Stimulated activated CD4-positive, alpha-beta T cell treated with anti-CD3 and anti-CD28 coated beads, TNF-alpha, amount 100 ng/mL, for 1 hour (primary cell): Measurements from ENCODE around the gene TMEM115.

Source experiments
- DNase-seq, 3 donors: peaks; one replicate each; pipeline ENCODE4 v3.0.0-alpha.2; 2020; ENCODE audit warnings: low read depth in 3 of 3, low spot score in 1 of 3

TMEM115 gene

DNA sequence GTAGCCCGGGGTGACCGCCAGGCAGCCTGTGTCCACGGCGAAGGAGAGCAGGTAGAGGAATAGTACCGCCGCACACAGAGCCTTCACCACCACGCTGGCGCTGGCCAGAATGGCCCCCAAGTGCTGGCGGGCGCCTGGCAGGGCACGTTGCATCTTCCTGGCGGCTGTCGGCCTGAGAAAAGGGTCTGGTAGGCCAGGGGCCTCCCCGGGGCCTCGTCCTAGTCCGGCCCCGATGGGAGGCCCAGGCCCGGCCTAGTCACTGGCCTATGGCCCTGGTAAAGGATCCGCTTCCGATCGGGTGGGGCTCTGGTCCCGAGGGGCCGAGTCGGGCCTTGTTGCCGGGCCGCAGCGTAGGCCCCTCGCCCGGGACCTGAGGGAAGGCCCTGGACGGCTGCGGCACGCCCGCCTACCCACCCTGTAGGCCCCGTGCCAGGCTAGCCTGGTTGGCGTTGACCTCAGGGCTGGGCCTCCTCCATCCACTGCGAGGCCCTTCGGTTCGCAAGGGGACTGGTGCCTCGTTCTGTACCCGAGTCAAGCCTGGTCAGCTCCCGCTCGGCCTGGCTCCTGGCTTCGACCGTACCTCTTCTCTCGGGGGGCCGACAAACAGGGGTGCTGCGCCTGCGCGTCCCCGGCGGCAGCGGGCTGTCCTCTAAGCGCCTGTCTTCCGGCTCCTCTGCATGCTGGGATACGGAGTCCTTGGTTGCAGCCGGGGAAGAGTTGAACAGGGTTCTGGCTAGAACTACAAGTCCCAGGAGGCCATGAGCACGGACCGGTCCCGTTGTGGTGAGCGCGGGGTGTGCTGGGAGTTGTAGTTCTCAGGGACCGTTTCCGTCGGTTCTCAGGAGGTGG is at the start of gene TMEM115:
Gene TMEM115 (minus strand): TSS at position 611 of the 849 bp plus-strand sequence. CDS start 458 bp downstream, at position 153.
- DNase-seq, result peak; percentile 83 to 90 (median 90)

DNA sequence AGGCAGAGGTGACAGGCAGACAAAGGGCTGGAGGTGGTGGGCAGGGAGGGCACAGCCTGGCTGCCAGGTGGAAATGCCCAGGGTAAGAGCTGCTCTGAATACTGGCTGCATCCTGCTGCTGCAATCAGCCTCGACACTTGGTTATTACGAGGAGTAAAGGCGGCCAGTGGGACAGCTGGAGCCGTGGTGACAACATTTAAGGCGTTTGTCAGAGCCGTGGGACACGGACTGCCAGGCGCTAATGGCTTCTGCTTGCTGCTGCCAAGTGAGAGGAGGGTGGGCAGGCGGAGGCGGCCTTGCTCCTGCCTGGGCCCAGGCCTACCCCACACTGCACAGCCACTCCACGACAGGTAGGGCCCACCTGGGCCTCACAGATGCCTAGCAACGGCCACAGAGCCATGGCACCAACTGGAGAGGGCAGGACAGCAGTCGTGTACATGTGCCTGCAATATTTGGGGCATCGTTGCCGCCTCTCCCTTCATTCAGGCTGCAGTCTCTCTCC is 49.2 kb upstream of the TMEM115 start:
- no peak for DNase-seq

GRCh38 chr3:50406487-50406886 is 47.2 kb upstream of the TMEM115 start:
- no peak for DNase-seq

GRCh38 chr3:50405249-50405648 is 45.9 kb upstream of the TMEM115 start:
- DNase-seq, result no peak

GRCh38 chr3:50401978-50402595 is 42.8 kb upstream of the TMEM115 start:
- DNase-seq, result no peak

GRCh38 chr3:50396502-50396901 is 37.2 kb upstream of the TMEM115 start:
- no peak for DNase-seq

GRCh38 chr3:50395070-50395860 is 35.9 kb upstream of the TMEM115 start:
- no peak for DNase-seq

DNA sequence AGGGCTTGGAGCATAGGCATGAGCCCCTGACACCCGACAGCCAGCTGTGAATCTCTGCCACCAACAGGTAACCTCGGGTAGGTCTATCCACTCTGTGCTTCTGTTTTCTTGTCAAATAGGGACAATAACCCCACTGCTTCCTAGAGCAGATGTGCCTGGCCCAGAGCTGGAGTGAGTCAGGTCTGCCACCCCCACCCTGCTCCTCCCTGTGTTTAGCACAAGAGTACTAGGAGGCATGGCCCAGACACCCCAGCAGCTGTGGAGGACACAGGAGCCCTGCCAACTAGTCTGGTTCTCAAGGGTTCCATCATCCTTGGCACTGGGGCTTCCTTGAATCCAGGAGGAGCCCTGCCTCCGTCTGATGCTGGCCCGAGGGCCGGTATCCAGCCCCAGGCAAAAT is 33.7 kb upstream of the TMEM115 start:
- DNase-seq, result no peak

DNA sequence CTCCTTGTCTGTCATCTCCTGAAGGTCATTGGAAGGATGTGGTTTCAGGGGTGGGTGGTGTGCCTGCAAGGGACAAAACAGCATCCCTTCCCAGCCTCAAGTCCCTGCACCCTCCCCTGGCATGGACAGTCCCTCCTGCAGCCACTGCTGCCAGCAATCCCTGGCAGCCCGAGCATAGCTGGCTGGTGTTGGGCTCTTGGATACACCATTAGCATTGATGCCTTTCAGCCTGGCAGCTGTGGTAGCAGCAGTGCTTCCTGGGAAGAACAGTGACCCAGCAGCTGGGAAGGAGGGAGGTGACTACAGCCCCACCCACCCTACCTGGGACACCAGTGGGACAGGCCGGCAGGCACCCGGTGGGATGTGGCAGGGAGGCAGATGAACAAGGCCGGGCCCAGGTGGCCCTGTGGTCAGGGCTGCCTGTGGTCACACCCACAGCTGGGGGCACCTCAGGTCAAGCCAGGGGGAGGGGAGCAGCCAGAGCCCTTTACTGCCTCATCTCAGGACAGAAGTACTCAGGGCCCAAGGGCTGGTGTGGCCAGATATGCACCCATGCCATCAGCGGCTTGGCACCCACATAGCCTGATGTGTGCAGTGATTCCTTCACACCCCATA is 32.9 kb upstream of the TMEM115 start:
- DNase-seq, result no peak

DNA sequence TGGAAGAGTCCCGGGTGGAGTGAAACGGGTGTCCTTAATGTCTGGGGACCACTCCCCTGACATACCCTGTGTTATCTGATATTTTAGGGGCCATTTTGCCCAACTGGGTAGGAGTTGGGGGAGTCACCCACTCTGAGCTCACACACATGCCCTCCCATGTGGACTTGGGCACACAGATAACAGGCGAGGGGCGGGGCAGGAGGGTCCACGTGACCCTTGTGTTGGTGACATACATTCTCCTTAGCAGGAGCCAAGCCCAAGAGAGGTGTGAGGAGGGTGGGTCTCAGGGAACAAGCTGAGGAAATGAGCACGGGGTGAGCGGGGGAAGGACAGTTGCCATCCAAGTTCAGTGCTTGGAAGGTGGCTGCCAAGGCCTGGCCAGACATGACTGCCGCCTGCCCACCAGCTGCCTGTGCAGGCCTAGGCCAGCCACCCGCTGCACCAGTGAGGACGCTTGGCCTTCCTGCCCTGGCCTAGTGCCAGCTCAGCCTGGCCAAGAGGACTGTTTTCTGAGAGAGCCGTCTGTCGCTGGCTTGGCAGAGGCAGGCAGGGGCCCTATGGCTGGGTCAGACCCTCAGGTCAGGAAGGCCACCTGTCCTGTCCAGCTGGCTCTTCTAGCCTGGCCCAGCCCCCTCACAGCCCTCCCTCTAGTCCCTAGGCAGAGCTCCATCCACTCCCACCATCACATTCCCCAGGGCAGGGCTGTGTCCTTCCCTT is 31.3 kb upstream of the TMEM115 start:
- no peak for DNase-seq

GRCh38 chr3:50389414-50389767 is 30.1 kb upstream of the TMEM115 start:
- no peak for DNase-seq

DNA sequence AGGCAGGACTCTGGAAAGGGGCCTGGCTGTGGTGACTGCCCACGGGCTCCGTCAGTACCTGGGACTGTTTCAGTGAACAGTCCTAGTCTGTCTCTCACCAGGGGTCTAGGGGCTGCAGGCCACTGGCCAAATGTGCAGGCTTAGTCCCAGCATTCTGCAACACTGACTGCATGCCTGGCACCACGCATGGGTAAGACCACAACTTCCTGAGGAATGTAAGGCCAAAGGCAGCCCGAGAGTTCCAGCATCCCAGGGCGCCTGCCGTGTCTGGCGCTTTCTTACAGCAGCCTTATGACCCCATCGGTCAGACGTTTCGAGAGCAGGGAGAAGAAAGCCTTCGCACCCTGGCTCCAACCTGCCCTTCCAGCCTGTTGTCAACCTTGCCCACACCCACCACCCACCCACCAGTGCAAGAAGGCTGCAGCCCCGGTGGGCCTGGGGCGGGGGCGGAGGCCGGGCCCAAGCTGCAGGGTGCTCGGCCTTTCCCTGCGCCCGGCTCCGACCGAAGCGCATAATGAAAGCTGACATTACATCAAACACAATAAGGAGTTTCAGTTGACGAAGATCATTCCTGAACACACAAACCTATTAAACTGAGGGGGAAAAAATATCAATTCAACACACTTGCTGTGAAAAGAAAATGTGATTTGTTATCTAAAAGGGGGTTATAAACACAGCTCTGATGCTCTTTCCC is 29.5 kb upstream of the TMEM115 start:
- no peak for DNase-seq

DNA sequence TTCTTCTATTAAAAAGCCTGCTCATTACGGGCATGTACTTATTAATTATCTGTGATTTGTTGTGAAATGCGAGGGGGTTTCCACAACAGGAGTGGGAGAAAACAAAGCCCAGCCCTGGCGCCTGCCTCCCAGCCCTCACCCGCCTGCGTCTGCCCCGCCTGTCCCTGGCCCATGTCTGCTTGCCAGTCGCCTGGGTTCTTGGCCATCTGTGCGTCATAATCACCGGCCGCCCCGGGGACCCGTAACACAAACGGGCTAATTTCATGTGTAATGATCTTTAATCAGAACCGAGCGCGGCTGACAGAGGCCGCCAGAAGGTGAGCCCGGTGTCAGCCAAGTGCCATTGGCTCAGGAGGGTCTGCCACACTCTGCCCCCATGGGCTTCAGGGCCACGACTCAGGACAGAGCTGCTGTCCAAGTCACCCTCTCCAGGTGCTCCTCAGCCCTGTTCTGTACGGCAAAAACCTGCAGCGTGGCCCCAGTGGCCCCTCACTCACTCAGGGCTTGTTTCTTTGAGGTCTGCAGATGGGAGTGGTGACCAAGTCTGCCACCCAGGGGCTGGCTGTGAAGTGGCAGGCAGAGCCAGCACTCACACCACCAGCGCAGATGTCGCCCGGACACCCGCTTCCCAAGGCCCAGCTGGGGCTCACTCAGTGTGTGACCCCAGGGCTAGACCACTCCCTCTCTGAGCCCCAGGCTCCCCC is 28.8 kb upstream of the TMEM115 start:
- no peak for DNase-seq

GRCh38 chr3:50385754-50386153 is 26.4 kb upstream of the TMEM115 start:
- DNase-seq, result no peak

GRCh38 chr3:50383750-50384149 is 24.4 kb upstream of the TMEM115 start:
- no peak for DNase-seq

GRCh38 chr3:50382722-50383121 is 23.4 kb upstream of the TMEM115 start:
- no peak for DNase-seq

DNA sequence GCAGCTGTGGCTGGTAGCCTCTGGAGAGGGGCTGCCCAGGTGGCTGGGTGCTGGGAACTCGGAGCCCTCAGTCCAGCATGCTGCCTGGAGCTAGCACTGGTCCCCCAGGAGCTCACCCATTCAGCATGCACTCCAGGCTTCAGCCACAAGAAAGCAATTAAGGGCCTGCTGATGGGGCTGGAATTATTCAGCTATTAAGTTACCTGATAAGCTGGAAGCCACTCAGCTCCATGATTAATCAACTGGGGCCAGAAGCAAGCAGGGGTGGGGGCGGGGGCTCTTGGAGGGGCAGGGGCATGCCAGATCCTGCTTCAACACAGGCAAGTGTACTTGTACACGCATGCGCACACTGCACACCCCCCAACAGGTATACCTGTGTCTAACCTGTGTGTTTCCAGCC is 22.1 kb upstream of the TMEM115 start:
- DNase-seq, result no peak

GRCh38 chr3:50380405-50381085 is 21.2 kb upstream of the TMEM115 start:
- no peak for DNase-seq

- DNase-seq, result no peak
These were observed 19.4 kb upstream of the TMEM115 start for GRCh38 chr3:50378757-50379156.
